Neural progenitor cell (in vitro differentiated cells): ENCODE data around the gene BPIFB2. TPM values are rescaled to one million over a fixed set of nuclear protein-coding genes. Genes with fewer than 3 reads are reported as not detected.

ENCODE experiments used
- DNase-seq: peaks from one replicate; pipeline ENCODE4 v3.0.0-alpha.2; 2016; ENCODE audit warnings: low spot score
- H2AFZ ChIP-seq: fragments of 200-600 bp; sonication (generic); replicated peaks from 2 replicates; pipeline ENCODE4 v1.6.1; 2016; ENCODE audit warnings: antibody characterized with exemption
- H3F3A ChIP-seq: fragments of 200-600 bp; sonication (generic); 2 replicates; pipeline ENCODE4 v1.6.1; 2016; ENCODE audit warnings: antibody characterized with exemption, low read depth
- H3K27ac ChIP-seq: fragments of 200-600 bp; sonication (generic); 2 replicates; pipeline ENCODE4 v1.5.1; 2016; ENCODE audit warnings: mild to moderate bottlenecking
- H3K27me3 ChIP-seq: fragments of 200-600 bp; sonication (generic); 2 replicates; pipeline ENCODE4 v1.6.1; 2016; ENCODE audit warnings: mild to moderate bottlenecking, moderate library complexity
- H3K36me3 ChIP-seq: fragments of 200-600 bp; sonication (generic); 2 replicates; pipeline ENCODE4 v1.5.1; 2016
- H3K4me1 ChIP-seq: fragments of 200-600 bp; sonication (generic); 2 replicates; pipeline ENCODE4 v1.6.1; 2016; ENCODE audit warnings: mixed run types
- H3K4me2 ChIP-seq: fragments of 200-600 bp; sonication (generic); 2 replicates; pipeline ENCODE4 v1.6.1; 2016
- H3K4me3 ChIP-seq: fragments of 200-600 bp; sonication (generic); 2 replicates; pipeline ENCODE4 v1.5.1; 2016
- H3K79me2 ChIP-seq: fragments of 200-600 bp; sonication (generic); 2 replicates; pipeline ENCODE4 v1.6.1; 2016; ENCODE audit warnings: low read depth
- H3K9ac ChIP-seq: fragments of 200-600 bp; sonication (generic); 2 replicates; pipeline ENCODE4 v1.6.1; 2016
- H3K9me3 ChIP-seq: fragments of 200-600 bp; sonication (generic); 2 replicates; pipeline ENCODE4 v1.5.1; 2016; ENCODE audit warnings: low read depth
- H4K20me1 ChIP-seq: fragments of 200-600 bp; sonication (generic); 2 replicates; pipeline ENCODE4 v1.6.1; 2016; ENCODE audit warnings: low read depth
- H3K27ac Mint-ChIP-seq: 3 replicates; pipeline ENCODE4 v1.8.0; 2021; ENCODE audit warnings: mixed read lengths
- H3K27me3 Mint-ChIP-seq: 2 replicates; pipeline ENCODE4 v1.8.0; 2022; ENCODE audit warnings: low read depth, mild to moderate bottlenecking, inconsistent platforms, moderate library complexity, mixed read lengths; ENCODE audit not compliant: insufficient read depth
- H3K36me3 Mint-ChIP-seq: 3 replicates; pipeline ENCODE4 v1.8.0; 2021; ENCODE audit warnings: mixed read lengths
- H3K4me1 Mint-ChIP-seq: 3 replicates; pipeline ENCODE4 v1.8.0; 2021; ENCODE audit warnings: mixed read lengths
- H3K4me3 Mint-ChIP-seq: 3 replicates; pipeline ENCODE4 v1.8.0; 2021; ENCODE audit warnings: mild to moderate bottlenecking, moderate library complexity, mixed read lengths
- H3K9me3 Mint-ChIP-seq: 3 replicates; pipeline ENCODE4 v1.8.0; 2020; ENCODE audit warnings: mixed read lengths
- CTCF ChIP-seq: fragments of 200-600 bp; sonication (generic); IDR thresholded peaks from 2 replicates; pipeline ENCODE4 v1.5.1; 2017; ENCODE audit warnings: antibody characterized with exemption, mild to moderate bottlenecking
- EZH2 ChIP-seq: fragments of 200-600 bp; sonication (generic); IDR thresholded peaks from 2 replicates; pipeline ENCODE4 v1.6.1; 2017; ENCODE audit warnings: antibody characterized with exemption, mild to moderate bottlenecking, moderate library complexity
- EZH2phosphoT487 ChIP-seq: fragments of 200-600 bp; sonication (generic); IDR thresholded peaks from 2 replicates; pipeline ENCODE4 v1.6.1; 2017; ENCODE audit warnings: antibody characterized with exemption
- total RNA-seq: library from RNA; depleted of rRNA; stranded (reverse); fragments of >200 nt; gene quantifications from 2 replicates; pipeline ENCODE4 v1.2.3, GENCODE V29; 2015; ENCODE audit warnings: low replicate concordance

BPIFB2 gene
- total RNA-seq, 1 donor from 2014 or later = not detected

GRCh38 chr20:33070111-33071053, 62.9 kb downstream of the BPIFB2 start:
- DNase-seq = no peak
- Histone ChIP-seq H3K27ac (no peak overlapping the region), H3K27me3 (no peaks in the 10 kb centered on the region), H3K36me3 (no peaks in the 10 kb centered on the region), H3K4me2 (no peak overlapping the region), H3K79me2 (no peaks in the 10 kb centered on the region), H2AFZ (no peak overlapping the region), H4K20me1 (no peaks in the 10 kb centered on the region), H3F3A (no peaks in the 10 kb centered on the region), H3K9ac (no peak overlapping the region), H3K4me1 (no peaks in the 10 kb centered on the region), H3K4me3 (no peak overlapping the region), H3K9me3 (no peaks in the 10 kb centered on the region)
- no peaks in the 10 kb centered on the region for H3K9me3 Mint-ChIP-seq
- no peak overlapping the region for H3K27ac Mint-ChIP-seq
- H3K27me3 Mint-ChIP-seq = peaks cover 2% of the 10 kb centered on the region
- no peak for TF ChIP-seq CTCF
- TF ChIP-seq EZH2 = no peak
- no peak for TF ChIP-seq EZH2phosphoT487
- no peak overlapping the region for H3K4me3 Mint-ChIP-seq
- H3K36me3 Mint-ChIP-seq = no peaks in the 10 kb centered on the region
- no peaks in the 10 kb centered on the region for H3K4me1 Mint-ChIP-seq

- Mint-ChIP-seq H3K9me3 (no peaks in the 10 kb centered on the region), H3K27me3 (peaks cover 2% of the 10 kb centered on the region), H3K36me3 (no peaks in the 10 kb centered on the region), H3K27ac (no peak overlapping the region), H3K4me1 (no peaks in the 10 kb centered on the region), H3K4me3 (no peak overlapping the region)
- H3K4me2 ChIP-seq = no peak overlapping the region
- H3K79me2 ChIP-seq = no peaks in the 10 kb centered on the region
- H3K4me3 ChIP-seq = no peak overlapping the region
- no peaks in the 10 kb centered on the region for H3K9me3 ChIP-seq
- H3F3A ChIP-seq = no peaks in the 10 kb centered on the region
- H3K27me3 ChIP-seq = no peaks in the 10 kb centered on the region
- DNase-seq = no peak
- no peaks in the 10 kb centered on the region for H3K4me1 ChIP-seq
- no peaks in the 10 kb centered on the region for H4K20me1 ChIP-seq
- no peaks in the 10 kb centered on the region for H3K36me3 ChIP-seq
- H2AFZ ChIP-seq = no peak overlapping the region
- no peak overlapping the region for H3K27ac ChIP-seq
- TF ChIP-seq EZH2phosphoT487 (no peak), EZH2 (no peak), CTCF (no peak)
- H3K9ac ChIP-seq = no peak overlapping the region
These were observed 63.7 kb downstream of the BPIFB2 start for GRCh38 chr20:33071198-33071597.

- no peaks in the 10 kb centered on the region for H3K4me1 Mint-ChIP-seq
- no peaks in the 10 kb centered on the region for H3K4me1 ChIP-seq
- TF ChIP-seq EZH2 (no peak), EZH2phosphoT487 (no peak), CTCF (no peak)
- no peaks in the 10 kb centered on the region for H3K9me3 Mint-ChIP-seq
- no peak for DNase-seq
- H3K79me2 ChIP-seq = no peaks in the 10 kb centered on the region
- no peaks in the 10 kb centered on the region for H3F3A ChIP-seq
- H3K27me3 Mint-ChIP-seq = no peaks in the 10 kb centered on the region
- no peaks in the 10 kb centered on the region for H3K27me3 ChIP-seq
- H3K4me2 ChIP-seq = no peak overlapping the region
- H3K36me3 ChIP-seq = no peaks in the 10 kb centered on the region
- H3K36me3 Mint-ChIP-seq = no peaks in the 10 kb centered on the region
- H3K27ac Mint-ChIP-seq = no peak overlapping the region
- no peaks in the 10 kb centered on the region for H4K20me1 ChIP-seq
- H2AFZ ChIP-seq = no peak overlapping the region
- no peak overlapping the region for H3K4me3 Mint-ChIP-seq
- no peaks in the 10 kb centered on the region for H3K9me3 ChIP-seq
- no peak overlapping the region for H3K27ac ChIP-seq
- H3K4me3 ChIP-seq = no peak overlapping the region
- H3K9ac ChIP-seq = no peak overlapping the region
These were observed 64.9 kb downstream of the BPIFB2 start for GRCh38 chr20:33072362-33072761.
